ENCODE data around the gene MRPL49. TPM values are rescaled to one million over a fixed set of nuclear protein-coding genes. Genes with fewer than 3 reads are reported as not detected.

Gene MRPL49
- polyA plus RNA-seq, 1 experiment = 68.5 TPM

GRCh38 chr11:65085446-65085845 lies 36.7 kb upstream of the MRPL49 start:
- H3K27me3 ChIP-seq (ENCODE audit: control insufficient read depth, insufficient read depth, low read length) = no peaks in the 10 kb centered on the region
- no peak overlapping the region for H3K4me3 ChIP-seq (ENCODE audit: low read depth, low read length)
- no peak for TF ChIP-seq CTCF (IDR thresholded peaks at IDR 0.05; ENCODE audit: insufficient read depth, low read depth, low read length)
- ChIA-PET CTCF (interaction anchor here (0.9 to 1.8 kb wide), 4 partner anchors 10 to 73 kb away, joined by 3 read pairs; partner anchors contain the start of genes TM7SF2 and ZNHIT2), POLR2A (interaction anchor here (0.5 kb wide), 1 partner anchor 71 kb away, joined by 3 read pairs; the partner anchor contains the start of gene ARL2)
- H3K36me3 ChIP-seq (ENCODE audit: control insufficient read depth, insufficient read depth, low read length) = peaks cover 31% of the 10 kb centered on the region
- no peak for DNase-seq (ENCODE audit: low read depth)

GRCh38 chr11:65086809-65087208 lies 35.3 kb upstream of the MRPL49 start:
- H3K36me3 ChIP-seq (ENCODE audit: control insufficient read depth, insufficient read depth, low read length) = peaks cover 31% of the 10 kb centered on the region
- CTCF ChIA-PET = interaction anchor here (1.1 to 1.8 kb wide), 2 partner anchors 12 to 25 kb away, joined by 3 read pairs; partner anchors contain the start of gene TM7SF2

GRCh38 chr11:65087216-65087615 lies 34.9 kb upstream of the MRPL49 start:
- TF ChIP-seq CTCF (IDR thresholded peaks at IDR 0.05; ENCODE audit: insufficient read depth, low read depth, low read length) = no peak
- ChIA-PET POLR2A (no interaction called here), CTCF (no interaction called here)
- no peak for DNase-seq (ENCODE audit: low read depth)
- Histone ChIP-seq H3K36me3 (ENCODE audit: control insufficient read depth, insufficient read depth, low read length) (peaks cover 31% of the 10 kb centered on the region), H3K4me3 (ENCODE audit: low read depth, low read length) (no peak overlapping the region), H3K27me3 (ENCODE audit: control insufficient read depth, insufficient read depth, low read length) (no peaks in the 10 kb centered on the region)

More at GRCh38 chr11:65086809-65087208, 35.3 kb upstream of the MRPL49 start:
- no peak for DNase-seq (ENCODE audit: low read depth)
- POLR2A ChIA-PET = no interaction called here
- no peak overlapping the region for H3K4me3 ChIP-seq (ENCODE audit: low read depth, low read length)
- no peaks in the 10 kb centered on the region for H3K27me3 ChIP-seq (ENCODE audit: control insufficient read depth, insufficient read depth, low read length)
- no peak for TF ChIP-seq CTCF (IDR thresholded peaks at IDR 0.05; ENCODE audit: insufficient read depth, low read depth, low read length)

GRCh38 chr11:65087827-65088226 lies 34.3 kb upstream of the MRPL49 start:
- no peak for DNase-seq (ENCODE audit: low read depth)
- Histone ChIP-seq H3K36me3 (ENCODE audit: control insufficient read depth, insufficient read depth, low read length) (peaks cover 31% of the 10 kb centered on the region), H3K4me3 (ENCODE audit: low read depth, low read length) (no peak overlapping the region), H3K27me3 (ENCODE audit: control insufficient read depth, insufficient read depth, low read length) (no peaks in the 10 kb centered on the region)
- POLR2A ChIA-PET = no interaction called here
- CTCF ChIA-PET = no interaction called here
- no peak for TF ChIP-seq CTCF (IDR thresholded peaks at IDR 0.05; ENCODE audit: insufficient read depth, low read depth, low read length)

- ChIA-PET POLR2A (no interaction called here), CTCF (interaction anchor here (1.0 to 11.9 kb wide), 3 partner anchors 21 to 246 kb away, joined by 3 to 152 read pairs (median 5); partner anchors contain the start of genes CDC42BPG, TM7SF2 and ZNHIT2)
- Histone ChIP-seq H3K36me3 (ENCODE audit: control insufficient read depth, insufficient read depth, low read length) (peaks cover 31% of the 10 kb centered on the region), H3K27me3 (ENCODE audit: control insufficient read depth, insufficient read depth, low read length) (no peaks in the 10 kb centered on the region), H3K4me3 (ENCODE audit: low read depth, low read length) (no peak overlapping the region)
- TF ChIP-seq CTCF (IDR thresholded peaks at IDR 0.05; ENCODE audit: insufficient read depth, low read depth, low read length) = no peak
- no peak for DNase-seq (ENCODE audit: low read depth)
Measured at GRCh38 chr11:65089621-65090020, 32.5 kb upstream of the MRPL49 start.
